Fibroblast of upper back skin (primary cell): ENCODE data around the gene HOXD1.

Source experiments
- DNase-seq: peaks from one replicate; pipeline ENCODE4 v3.0.0-alpha.2; 2013

The HOXD1 gene

GRCh38 chr2:176187899-176188773 lies at the start of gene HOXD1:
Gene HOXD1 (plus strand): TSS chr2:176188668. CDS start chr2:176188802, 134 bp downstream.
- peak; percentile 48 for DNase-seq

DNA sequence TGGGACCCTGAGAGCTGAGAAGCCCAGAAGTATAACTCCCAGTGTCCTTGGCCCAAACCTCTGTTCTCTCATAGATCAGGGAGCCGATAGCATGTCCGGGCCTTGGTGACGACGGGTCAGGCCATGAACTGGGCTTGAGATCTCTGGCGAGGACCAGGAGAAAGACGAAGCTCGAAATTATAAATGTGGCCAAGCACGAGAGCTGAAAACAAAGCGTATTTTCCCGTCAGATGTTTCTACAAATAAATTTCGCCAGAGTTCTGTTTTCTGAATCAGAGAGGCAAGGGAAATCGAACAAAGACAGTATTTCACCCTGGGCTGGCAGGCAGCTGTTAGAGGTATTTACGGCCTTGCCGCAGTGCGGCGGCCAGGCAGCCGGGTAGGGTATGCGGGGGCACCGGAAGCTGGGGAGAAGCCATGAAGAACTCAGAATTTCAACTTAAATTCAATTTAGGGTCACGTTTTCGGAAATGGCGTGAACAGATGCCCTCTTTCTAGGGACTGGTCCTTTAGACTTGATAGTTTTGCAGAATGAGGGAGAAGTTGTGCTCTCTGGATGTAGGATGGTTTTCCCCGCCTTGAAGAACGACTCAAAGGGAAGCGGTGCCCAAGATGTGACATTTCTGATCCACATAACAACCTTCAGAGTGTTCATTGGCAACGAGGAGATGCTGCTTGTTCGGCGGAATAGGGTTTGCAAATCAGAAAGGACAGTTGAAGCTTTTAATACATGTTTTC lies 49.4 kb upstream of the HOXD1 start:
- no peak for DNase-seq

- DNase-seq = peak; percentile 86
Measured at GRCh38 chr2:176139661-176140512, 48.6 kb upstream of the HOXD1 start.

DNA sequence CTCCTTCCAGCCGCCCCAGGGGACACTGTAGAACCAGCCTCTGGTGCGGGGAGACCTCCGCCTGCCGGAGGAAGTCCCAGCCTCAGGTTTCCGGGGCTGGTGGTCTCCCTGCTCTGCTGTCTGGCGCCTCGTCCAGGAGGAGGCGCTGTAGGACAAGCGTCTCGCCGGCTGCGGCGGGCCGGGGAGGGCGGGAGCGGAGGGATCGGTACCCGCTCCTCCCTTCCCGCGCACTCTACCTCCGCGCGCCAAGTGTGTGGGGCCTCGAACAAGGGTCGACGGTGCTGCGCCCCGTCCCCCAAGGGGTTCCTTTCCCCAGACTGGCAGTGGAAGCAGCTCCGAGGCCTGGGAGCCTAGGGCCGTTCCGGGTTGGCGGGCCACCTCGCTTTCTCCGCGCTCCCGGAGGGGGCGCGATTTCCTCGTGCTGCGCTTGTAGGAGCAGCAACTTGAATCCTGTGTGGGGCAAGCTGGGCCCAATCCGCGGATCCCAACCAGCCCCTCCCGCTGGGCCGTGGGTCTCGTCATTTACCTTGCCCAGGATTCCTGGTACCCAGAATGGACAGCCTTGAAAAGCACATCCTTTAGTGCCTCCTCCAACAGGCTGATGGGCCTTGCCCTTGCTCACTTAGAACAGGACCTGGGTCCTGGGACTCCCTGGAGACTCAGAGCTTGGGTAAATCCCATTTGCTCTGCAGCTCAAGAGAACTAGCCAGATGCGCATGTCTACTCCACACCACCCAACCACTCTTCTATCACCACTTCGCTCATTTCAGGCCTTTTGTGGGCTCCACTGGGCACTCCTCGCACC lies 47.8 kb upstream of the HOXD1 start:
- DNase-seq = peak; percentile 83

DNA sequence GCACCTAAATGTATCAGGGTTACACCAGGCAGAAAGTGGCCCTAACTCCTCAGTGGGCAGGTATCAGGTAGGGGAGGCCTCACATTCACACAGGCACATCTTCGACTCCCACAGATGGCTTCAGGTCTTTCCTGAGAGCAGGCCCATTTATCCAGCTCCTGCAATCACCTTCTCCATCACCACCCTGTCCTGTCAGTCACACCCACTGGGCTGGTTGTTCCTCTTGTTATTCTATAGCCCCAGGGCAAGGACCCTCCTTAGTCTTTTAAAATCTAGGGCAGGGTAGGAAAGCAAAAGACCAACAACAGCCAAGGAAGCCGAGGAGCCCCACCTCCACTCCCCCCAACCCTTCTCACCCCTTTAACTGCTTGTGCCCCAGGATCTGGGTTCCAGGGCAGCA lies 46.2 kb upstream of the HOXD1 start:
- DNase-seq = no peak

- no peak for DNase-seq
Measured at GRCh38 chr2:176145085-176145969, 43.1 kb upstream of the HOXD1 start.

GRCh38 chr2:176146101-176146500 lies 42.4 kb upstream of the HOXD1 start:
- DNase-seq = no peak

DNA sequence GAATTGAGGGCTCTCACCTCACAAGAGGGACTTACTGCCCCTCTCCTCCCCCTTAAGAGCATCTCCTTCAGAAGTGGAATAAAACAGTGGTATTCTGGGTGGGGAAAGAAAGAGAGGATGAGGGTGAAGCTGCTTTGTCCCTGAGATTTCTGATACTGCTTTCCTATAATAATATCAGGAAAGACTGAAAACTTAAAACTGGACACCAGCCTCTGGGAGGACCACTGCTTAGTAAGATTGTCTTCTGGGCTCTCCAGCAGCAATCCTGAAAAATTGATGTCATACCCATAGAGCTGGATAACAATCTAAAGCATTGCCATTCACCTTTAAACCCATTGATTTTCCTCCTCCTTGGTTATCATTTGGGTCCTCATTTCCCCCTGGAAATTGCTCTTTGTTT lies 41.8 kb upstream of the HOXD1 start:
- no peak for DNase-seq

GRCh38 chr2:176147210-176147799 lies 41.2 kb upstream of the HOXD1 start:
- no peak for DNase-seq

- no peak for DNase-seq
Measured at GRCh38 chr2:176147800-176148496, 40.5 kb upstream of the HOXD1 start.

- DNase-seq = no peak
Measured at GRCh38 chr2:176148751-176149421, 39.6 kb upstream of the HOXD1 start.

GRCh38 chr2:176149481-176149938 lies 39.0 kb upstream of the HOXD1 start:
- DNase-seq = no peak

DNA sequence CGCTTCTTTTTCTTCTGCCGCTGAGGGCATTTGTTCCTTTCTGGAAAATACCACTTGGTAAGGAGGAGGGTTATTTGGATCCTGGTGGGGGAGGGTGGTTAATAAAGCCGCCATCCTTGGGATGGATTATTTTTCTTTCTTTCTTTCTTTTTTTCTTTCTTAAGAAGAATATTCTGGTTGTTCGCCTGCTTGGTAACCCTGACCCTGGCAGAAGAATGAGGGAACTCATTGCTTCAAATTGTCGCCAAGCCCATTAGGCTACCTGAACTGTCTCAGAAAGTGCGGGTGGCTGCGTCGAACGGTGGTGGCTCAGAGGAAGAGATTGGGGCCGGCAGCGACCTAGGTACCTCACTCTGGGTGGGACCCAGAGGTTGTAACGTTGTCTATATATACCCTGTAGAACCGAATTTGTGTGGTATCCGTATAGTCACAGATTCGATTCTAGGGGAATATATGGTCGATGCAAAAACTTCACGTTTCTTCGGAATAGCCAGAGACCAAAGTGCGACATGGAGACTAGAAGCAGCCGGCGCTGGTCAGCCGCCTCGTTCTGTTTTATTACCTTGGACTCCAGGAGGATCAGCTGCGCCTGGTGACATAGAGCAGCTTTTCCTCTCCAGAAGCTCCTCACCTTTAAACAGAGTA lies 38.4 kb upstream of the HOXD1 start:
- DNase-seq = no peak

DNA sequence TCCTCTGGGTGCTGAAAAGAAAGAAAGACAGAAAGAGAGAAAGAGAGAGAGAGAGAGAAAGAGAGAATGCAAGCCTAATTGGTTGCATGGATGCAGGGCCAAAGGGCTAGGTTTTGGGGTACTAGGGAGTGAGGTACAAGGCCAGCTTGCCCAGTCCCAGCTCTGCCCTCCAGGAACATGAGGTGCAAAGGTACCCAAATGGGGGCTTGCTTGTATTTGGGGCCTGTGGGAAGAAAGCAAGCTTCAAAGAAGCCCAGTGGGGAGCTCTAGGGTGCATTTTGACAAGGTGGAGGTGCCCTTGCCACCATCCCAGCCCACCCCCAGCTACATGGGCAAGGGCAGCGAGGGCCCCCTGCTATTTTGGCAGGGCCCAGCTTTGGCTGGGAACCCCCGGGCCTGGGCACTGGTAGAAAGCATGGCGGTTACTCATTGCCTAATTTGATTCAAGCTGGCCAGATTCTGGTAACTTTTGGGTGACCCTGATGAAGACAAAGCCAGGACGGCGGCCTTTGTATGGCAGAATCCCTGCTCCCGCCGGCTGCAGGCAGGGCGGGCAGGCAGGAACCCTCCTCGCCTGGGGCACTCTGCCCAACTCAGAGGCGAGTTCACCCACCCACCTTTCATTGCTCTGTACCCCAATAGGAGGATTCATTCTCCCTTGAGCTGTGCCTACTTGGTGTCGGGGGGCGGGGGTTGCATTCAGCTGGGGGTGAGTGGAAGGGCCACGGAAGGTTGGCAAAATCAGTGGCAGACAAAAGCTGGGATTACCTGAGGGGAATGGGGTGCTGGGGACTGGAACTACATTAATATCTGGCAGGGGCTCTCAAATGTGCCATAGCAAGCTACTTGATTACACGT lies 37.7 kb upstream of the HOXD1 start:
- DNase-seq = no peak

- no peak for DNase-seq
Measured at GRCh38 chr2:176151442-176152287, 36.8 kb upstream of the HOXD1 start, which contains the start of gene HOXD4. Gene HOXD4 (plus strand): TSS chr2:176151550. CDS start chr2:176151634, 84 bp downstream.

- no peak for DNase-seq
Measured at GRCh38 chr2:176152350-176153181, 35.9 kb upstream of the HOXD1 start.
